HG03135 (cell line): ENCODE results near the gene CASP5.
"Not testable (repeated sequence)": the region's sequence is repeated elsewhere in the genome, so short reads cannot be mapped to it uniquely, and the experiment has no call there.

Experiments
- ATAC-seq: cut with Tn5 transposase; IDR thresholded peaks from one replicate; pipeline ENCODE4 v1.9.1; 2021; ENCODE audit warnings: mild to moderate bottlenecking, moderate library complexity; ENCODE audit not compliant: unreplicated experiment

CASP5 gene

DNA sequence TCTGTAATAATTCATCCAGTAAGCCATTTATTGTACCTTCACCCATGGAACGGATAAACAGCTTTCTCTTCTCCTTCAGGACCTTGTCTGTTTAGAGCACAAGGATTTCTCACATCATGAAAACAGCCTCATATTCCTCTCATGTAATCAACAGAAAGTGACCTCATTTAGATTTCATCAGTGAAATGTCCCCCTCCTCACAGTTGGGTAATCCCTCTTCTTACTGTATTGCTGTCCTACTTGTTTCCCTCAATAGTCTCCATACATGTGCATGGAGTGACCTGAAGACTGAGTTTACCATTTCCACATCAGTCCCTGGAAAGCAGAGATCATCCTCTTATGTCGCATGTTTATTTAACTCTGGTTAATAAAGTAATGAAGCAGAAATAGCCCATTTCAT, 11.4 kb upstream of the CASP5 start:
- not testable (repeated sequence) for ATAC-seq

DNA sequence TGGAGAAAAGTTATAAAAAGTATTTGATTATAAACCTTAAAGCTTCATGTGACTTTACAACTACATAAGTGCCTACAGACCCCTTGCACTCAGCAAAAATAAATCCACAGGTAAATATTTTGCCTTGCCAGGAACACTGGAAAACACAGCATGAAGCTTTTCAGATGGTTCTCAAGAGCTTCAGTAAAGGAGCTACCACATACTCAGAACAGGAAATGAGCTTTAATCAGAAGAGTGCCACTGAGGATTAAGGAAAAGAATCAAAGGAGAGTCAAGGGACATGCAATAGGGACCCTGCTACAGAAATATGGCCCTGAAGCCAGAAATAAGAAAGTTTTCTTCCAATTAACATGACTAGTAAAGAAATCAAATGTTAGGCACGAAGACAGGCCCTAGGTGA, 10.8 kb upstream of the CASP5 start:
- no peak for ATAC-seq

GRCh38 chr11:105033343-105033742, 10.4 kb upstream of the CASP5 start:
- no peak for ATAC-seq

GRCh38 chr11:105032495-105032894, 9.5 kb upstream of the CASP5 start:
- ATAC-seq = no peak

GRCh38 chr11:105027678-105028077, 4.7 kb upstream of the CASP5 start:
- no peak for ATAC-seq

- no peak for ATAC-seq
Measured at GRCh38 chr11:105024394-105024793, 1.4 kb upstream of the CASP5 start.

- no peak for ATAC-seq
Measured at GRCh38 chr11:105022527-105022926, 441 bp downstream of the CASP5 start.

GRCh38 chr11:105007463-105007862, 15.5 kb downstream of the CASP5 start:
- ATAC-seq = no peak

- ATAC-seq = no peak
Measured at GRCh38 chr11:105005451-105005845, 17.5 kb downstream of the CASP5 start.

DNA sequence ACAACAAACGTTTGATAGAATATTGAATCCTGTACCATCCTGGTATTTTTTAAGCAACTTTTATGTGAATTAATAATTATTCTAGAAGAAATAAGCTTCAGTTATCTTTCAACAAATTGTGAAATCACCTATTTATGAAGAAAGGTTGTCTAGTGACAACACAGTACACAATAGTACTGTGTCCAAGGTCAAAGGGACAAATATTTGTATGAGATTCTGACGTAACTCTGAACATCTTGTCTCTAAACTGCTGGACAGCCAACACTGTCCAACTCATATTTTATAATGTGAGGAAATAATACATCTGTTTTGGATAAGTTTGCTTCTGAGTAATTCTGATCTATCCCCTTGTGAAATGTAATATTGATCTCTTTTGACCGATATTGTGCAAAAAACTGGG, 18.9 kb downstream of the CASP5 start:
- ATAC-seq = no peak

DNA sequence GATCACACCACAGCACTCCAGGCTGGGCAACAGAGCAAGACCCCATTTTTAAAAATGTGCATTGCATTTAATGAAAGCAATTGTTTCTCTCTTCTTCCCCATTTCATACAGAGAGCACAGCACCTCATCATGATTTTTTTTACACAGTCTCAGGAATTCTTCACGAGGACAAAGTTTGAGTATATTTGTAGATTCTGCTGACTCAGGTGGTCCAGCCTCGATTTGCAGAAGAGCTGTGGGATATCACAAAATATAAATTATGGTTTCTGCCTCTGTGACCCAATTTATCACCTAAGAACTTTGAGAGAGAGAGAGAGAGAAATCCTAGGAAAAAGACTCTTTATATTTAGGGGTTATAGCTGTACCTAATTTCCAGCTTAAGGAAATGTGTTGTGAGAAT, 19.8 kb downstream of the CASP5 start:
- no peak for ATAC-seq

- no peak for ATAC-seq
Measured at GRCh38 chr11:105000797-105001196, 22.2 kb downstream of the CASP5 start.

- ATAC-seq = no peak
Measured at GRCh38 chr11:105000167-105000566, 22.8 kb downstream of the CASP5 start.

DNA sequence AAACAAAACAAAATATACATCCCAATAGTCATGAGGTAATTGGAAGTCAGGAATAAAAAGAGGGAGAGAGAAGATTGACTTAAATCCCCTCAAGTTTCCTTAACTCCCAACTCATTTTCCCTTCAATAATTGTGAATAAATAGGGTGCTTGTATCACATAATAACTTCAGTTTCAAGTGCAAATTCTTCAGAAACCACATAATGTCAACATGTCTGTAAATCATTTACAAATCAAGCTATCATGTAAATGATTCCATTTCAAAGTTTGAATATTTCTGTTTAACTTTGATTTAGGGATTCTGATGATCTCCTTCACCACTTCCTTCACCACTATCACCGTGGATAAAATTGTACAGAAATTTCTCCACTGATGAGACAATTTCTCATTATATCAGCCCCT, 23.2 kb downstream of the CASP5 start:
- ATAC-seq = no peak

GRCh38 chr11:104997288-104997687, 25.7 kb downstream of the CASP5 start:
- no peak for ATAC-seq

GRCh38 chr11:104995001-104995408, 28.0 kb downstream of the CASP5 start:
- no peak for ATAC-seq

- no peak for ATAC-seq
Measured at GRCh38 chr11:104992781-104993180, 30.2 kb downstream of the CASP5 start.

- ATAC-seq = no peak
Measured at GRCh38 chr11:104991994-104992393, 31.0 kb downstream of the CASP5 start.

- ATAC-seq = no peak
Measured at GRCh38 chr11:104984808-104985207, 38.2 kb downstream of the CASP5 start.

GRCh38 chr11:104979839-104980238, 43.1 kb downstream of the CASP5 start:
- ATAC-seq = no peak

DNA sequence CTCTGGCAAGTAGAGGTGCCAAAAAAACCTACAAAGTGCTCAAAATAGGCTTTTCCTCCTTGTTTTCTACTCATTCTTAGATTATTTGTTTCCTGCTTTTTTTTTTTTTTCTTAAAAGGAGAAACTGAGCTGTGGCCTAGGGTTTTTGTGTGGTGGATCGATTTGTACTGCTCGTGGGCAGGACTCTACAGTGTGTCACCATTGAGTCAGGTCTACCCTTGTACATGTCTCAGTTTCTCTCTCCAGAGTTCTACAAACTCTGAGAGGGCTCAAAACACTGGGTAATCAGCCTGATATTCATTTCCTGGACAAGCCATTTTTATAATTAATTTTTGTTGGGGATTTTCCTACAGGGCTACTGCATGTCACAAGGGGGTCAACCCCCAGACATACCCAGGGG, 49.4 kb downstream of the CASP5 start:
- ATAC-seq = no peak

GRCh38 chr11:104972924-104973323, 50.0 kb downstream of the CASP5 start:
- not testable (repeated sequence) for ATAC-seq

- no peak for ATAC-seq
Measured at GRCh38 chr11:104970756-104971155, 52.2 kb downstream of the CASP5 start.
